Suppressor macrophage (primary cell): ENCODE results near the gene GARS1.
"Not testable (repeated sequence)": the region's sequence is repeated elsewhere in the genome, so short reads cannot be mapped to it uniquely, and the experiment has no call there.

ENCODE experiments used
- DNase-seq, 4 experiments: peaks; one replicate each; pipeline ENCODE4 v3.0.0-alpha.2; 2020 to 2022
- total RNA-seq, 17 experiments: gene quantifications; one replicate each; lab custom pipeline; 2026; ENCODE audit warnings: mixed read lengths in 6 of 17, inconsistent platforms in 3 of 17; lab: John Stamatoyannopoulos, UW

The GARS1 gene, protein sequence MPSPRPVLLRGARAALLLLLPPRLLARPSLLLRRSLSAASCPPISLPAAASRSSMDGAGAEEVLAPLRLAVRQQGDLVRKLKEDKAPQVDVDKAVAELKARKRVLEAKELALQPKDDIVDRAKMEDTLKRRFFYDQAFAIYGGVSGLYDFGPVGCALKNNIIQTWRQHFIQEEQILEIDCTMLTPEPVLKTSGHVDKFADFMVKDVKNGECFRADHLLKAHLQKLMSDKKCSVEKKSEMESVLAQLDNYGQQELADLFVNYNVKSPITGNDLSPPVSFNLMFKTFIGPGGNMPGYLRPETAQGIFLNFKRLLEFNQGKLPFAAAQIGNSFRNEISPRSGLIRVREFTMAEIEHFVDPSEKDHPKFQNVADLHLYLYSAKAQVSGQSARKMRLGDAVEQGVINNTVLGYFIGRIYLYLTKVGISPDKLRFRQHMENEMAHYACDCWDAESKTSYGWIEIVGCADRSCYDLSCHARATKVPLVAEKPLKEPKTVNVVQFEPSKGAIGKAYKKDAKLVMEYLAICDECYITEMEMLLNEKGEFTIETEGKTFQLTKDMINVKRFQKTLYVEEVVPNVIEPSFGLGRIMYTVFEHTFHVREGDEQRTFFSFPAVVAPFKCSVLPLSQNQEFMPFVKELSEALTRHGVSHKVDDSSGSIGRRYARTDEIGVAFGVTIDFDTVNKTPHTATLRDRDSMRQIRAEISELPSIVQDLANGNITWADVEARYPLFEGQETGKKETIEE
- 149 to 281 (median 204) reads per million in 17 experiments for total RNA-seq

DNA sequence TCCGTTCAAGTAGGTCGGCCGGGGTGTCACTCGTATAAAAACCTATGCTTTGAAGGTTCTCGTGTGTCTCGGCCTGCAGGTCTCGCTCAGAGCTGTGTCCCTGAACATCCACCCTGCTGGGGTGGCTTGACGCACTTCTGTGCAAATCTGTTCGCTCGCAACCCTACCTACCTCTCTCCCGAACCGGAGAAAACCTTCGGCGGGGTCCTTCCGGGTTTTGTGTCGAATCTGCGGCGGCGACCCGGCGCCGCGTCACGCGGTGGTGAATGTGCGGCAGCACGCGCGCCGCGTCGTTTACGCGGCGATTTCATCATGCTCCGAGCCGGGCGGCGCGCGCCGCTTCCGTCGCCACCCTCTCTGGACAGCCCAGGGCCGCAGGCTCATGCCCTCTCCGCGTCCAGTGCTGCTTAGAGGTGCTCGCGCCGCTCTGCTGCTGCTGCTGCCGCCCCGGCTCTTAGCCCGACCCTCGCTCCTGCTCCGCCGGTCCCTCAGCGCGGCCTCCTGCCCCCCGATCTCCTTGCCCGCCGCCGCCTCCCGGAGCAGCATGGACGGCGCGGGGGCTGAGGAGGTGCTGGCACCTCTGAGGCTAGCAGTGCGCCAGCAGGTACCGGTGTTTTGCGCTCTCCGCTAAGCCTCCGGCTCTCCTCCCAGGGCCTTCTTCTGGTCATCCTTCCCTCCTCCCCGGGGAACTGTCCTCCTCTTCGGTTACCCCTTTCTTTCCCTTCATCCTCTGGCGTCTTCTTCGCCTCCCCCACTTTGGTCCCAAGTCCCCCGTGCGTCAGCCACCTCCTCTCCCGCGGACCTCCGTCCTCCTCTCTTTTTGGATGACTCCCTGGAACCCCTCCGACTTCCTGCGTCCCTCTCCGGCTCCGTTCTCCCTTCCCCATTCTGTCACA is at the start of gene GARS1:
GARS1 (plus strand) TSS at position 339 of the 896 bp plus-strand sequence; CDS start at position 383, 44 bp downstream.
- peak; percentile 95 to 98 (median 96) for DNase-seq

- DNase-seq: no peak
Observed at GRCh38 chr7:30545791-30546555, 48.7 kb upstream of the GARS1 start.

DNA sequence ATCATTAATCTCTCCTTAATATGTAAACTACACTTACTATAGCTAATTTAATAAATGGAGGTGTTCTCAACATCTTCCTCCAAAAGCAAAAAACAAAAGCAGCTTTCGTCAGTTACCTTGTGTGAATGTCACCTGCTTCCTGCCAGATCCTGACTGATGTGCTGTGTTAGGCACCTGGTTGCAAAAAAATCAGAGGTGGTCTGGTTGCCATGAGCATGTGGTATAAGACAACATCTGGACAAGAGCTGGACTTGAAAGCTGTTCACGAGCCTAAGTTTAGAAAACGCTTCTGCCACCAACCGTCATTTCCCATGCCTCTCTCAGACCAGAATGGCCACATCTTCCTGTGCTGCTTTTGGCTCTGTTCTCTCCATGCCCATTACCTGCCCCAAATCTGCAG is 48.1 kb upstream of the GARS1 start:
- no peak for DNase-seq

GRCh38 chr7:30548845-30549244 is 45.8 kb upstream of the GARS1 start:
- peak; percentile 78 to 89 (median 85) for DNase-seq

DNA sequence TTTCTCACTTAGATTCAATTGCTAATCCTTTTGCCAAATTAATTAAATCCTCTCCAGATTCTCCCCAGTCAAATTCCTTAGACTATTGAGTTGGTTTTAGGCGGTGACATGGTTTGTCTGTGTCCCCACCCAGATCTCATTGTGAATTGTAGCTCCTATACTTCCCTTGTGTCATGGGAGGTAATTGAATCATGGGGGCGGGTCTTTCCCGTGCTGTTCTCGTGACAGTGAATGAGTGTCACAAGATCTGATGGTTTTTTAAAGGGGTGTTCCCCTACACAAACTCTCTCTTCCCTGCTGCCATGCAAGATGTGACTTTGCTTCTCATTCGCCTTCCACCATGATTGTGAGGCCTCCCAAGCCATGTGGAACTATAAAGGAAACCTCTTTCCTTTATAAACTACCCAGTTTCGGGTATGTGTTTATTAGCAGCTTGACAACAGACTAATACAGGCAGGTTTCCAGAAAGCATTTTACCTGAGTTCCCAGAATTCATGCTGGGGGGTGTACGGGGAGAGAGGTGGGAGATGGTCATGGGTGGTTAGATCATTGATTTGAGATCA is 44.7 kb upstream of the GARS1 start:
- DNase-seq: peak; percentile 87 to 94 (median 90)

- no peak for DNase-seq
Observed at GRCh38 chr7:30552330-30552729, 42.3 kb upstream of the GARS1 start.

- DNase-seq: no peak
Observed at GRCh38 chr7:30553141-30553540, 41.5 kb upstream of the GARS1 start.

GRCh38 chr7:30553546-30553945 is 41.1 kb upstream of the GARS1 start:
- no peak for DNase-seq

- no peak for DNase-seq
Observed at GRCh38 chr7:30555525-30555924, 39.2 kb upstream of the GARS1 start.

DNA sequence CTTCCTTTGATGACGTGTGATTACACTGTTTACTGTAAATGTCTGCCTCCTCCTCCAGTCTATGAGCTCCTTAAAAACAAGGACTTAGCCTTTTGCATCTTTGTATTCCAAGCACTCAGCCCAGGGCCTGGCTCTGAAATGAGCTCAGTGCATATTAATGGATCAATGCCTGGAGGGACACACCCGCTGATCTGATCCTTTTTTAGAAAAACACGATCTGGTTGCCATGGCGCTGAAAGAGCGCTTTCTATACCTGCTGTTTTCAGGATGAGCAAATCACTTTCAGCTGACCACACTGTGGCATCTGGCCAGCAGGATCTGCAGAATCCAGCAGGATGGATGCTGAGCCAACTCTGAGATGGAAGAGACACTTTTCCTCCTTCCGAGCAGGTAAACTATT is 37.8 kb upstream of the GARS1 start:
- no peak for DNase-seq

DNA sequence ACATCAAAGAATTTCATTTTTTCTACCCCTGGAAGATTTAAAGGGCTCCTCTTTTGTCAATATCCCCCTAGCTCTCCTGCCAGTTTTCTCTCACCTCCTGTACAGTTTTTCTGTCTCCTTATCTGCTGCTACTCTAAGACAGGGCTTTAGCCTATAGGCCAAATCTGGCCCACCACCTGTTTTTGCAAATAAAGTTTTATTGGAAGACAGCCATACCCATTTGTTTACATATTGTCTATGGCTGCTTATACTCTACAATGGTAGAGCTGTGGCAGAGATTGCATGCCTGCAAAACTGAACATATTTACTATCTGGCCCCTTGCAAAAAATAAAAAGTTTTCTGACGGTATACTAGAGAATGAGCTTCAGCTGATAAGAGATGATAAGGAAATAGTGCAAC is 37.4 kb upstream of the GARS1 start:
- DNase-seq: no peak

DNA sequence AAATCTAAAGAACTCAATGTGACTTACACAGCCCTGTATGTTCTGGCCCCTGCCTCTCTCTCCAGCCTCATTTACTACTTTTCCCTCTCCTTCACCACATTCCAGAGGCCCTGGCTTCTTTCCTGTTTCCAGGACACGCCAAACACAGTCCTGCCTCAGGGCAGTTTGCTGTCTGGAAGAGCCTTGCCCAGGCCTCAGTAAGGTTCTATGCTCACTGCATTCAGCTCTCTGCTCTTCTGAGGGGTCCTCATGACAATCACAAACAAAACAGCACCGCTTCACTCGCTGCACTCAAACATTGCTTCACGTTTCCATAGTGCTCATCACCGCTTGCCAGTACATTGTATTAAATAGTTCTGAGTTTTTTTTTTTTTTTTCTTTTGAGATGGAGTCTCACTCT is 35.1 kb upstream of the GARS1 start:
- no peak for DNase-seq

DNA sequence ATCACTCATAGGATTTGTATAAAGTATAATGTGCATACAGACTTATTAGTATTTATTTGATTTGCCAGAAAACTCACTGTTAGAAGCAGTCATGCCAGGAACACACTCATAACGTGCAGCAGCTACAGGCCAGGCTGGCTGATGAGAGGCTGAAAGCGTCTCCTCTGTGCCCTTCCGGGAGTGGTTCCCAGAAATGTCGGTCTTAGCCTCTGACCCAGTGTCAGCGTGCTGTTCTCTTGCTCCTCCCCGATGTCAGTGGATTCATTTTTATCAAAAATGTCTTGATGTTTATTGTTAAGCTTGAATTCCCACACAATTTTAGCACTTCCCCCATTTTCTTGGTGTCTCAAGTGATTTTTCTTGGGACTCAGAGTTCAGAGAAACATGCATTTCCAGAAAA is 33.3 kb upstream of the GARS1 start:
- DNase-seq: no peak

DNA sequence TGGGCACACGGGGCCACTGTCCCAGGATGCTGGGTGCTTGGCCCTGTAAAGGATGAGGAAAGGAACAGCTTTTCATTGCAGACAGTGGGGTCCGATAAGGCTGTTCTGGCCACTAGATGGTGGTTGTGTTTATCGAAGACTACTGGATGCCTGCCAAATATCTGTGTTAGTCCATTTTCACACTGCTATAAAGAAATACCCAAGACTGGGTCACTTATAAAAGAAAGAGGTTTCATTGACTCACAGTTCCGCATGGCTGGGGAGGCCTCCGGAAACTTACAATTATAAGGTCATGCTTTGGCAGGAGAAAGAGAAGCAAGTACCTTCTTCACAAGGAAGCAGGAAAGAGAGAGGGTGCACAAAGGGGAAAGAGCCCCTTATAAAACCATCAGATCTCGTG is 32.2 kb upstream of the GARS1 start:
- DNase-seq: no peak

- DNase-seq: no peak
Observed at GRCh38 chr7:30562909-30563308, 31.8 kb upstream of the GARS1 start.

- no peak for DNase-seq
Observed at GRCh38 chr7:30563326-30563942, 31.2 kb upstream of the GARS1 start.

DNA sequence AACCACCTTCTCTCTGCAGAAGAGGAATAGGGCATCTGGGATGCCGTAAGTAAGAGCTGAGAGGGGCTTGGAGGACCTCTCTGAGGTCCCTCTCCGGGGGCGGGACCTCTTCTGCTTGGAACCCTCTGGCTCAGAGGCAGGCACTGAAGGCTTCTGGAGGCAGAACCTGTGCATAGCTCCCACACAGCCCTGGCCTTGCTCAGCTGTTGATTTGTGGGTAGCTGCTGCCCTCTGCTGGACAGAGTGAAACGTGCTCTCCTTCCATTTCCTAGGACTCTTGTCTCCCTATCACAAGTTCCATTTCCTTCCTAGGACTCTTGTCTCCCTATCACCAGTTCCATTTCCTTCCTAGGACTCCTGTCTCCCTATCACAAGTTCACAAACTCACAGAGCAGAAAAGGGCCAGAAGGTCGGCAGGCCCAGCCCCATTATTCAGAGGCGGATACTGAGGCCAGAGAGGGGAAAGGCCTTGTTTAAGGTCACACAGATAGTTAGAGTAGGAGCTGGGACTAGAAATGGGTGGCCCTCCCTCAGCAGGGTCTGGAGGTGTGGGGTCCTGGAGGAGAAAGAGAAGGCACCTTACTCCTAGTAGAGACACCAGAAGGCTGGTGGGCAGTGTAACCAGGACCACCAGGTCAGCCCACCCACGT is 30.3 kb upstream of the GARS1 start:
- peak; percentile 89 to 90 (median 89) for DNase-seq

DNA sequence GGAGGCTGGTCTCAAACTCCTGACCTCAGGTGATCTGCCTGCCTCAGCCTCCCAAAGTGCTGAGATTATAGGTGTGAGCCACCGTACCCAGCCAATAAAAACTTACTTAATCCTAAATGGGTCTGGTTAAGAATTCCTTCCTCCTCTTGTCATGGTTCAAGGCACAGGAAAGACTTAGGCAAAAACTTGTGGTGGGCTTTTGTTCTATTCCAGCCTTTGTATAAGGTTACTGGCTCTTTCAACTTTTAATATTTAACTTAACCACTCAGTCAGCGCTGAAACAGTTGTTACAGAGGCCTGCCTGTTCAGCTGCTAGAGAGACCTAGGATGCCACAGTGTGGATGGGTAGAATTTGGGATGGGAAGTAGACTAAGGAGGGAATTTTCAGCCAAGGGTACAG is 28.1 kb upstream of the GARS1 start:
- DNase-seq: no peak

- DNase-seq: peak; percentile 72 to 91 (median 81)
Observed at GRCh38 chr7:30567081-30567480, 27.6 kb upstream of the GARS1 start.

GRCh38 chr7:30570238-30570637 is 24.4 kb upstream of the GARS1 start:
- not testable (repeated sequence) for DNase-seq
